GM21528 (cell line): Measurements from ENCODE around the gene TGM2.

Experiments
- ATAC-seq: cut with Tn5 transposase; IDR thresholded peaks from one replicate; pipeline ENCODE4 v1.9.1; 2021; ENCODE audit warnings: mild to moderate bottlenecking, moderate library complexity; ENCODE audit not compliant: unreplicated experiment, low FRiP score

Gene TGM2

DNA sequence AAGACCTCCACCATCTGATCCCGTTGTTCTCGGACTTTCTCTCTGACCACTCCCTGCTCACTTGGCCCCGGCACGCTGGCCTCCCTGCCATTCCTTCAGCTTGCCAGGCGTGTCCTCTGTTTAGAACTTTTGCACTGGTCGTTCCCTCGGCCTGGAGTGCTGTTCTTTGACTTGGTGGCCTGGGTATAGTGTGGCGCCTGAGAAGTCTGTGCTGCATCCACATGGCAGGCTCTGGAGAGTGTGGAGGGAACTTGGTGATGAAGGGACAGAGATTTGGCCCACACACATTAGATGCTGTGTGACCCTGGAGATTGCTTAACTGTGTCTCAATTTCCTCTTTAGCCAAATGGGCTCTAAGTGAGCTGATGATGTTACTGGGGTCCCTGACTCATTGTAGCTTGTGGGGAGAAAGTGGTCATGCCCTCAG is 13.0 kb upstream of the TGM2 start:
- ATAC-seq, result no peak

DNA sequence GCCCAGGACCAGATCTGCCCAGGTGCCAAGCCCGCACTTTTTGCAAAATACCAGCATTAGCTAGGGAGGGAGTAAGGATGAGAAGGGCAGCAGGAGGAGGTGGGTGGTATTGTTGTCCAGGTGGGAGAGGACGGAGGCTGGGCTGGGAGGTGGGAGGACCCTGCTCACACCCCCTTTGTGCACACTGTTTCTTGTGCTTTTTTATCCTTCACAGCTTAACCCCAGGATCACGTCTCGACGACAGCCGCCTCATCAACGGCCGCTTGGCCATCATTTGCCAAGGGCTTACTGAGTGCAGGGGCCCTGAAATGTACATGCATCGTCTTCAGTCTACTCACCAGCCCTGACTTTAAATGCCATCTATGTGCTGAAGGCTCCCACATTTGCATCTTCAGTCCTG is 12.1 kb upstream of the TGM2 start:
- no peak for ATAC-seq

DNA sequence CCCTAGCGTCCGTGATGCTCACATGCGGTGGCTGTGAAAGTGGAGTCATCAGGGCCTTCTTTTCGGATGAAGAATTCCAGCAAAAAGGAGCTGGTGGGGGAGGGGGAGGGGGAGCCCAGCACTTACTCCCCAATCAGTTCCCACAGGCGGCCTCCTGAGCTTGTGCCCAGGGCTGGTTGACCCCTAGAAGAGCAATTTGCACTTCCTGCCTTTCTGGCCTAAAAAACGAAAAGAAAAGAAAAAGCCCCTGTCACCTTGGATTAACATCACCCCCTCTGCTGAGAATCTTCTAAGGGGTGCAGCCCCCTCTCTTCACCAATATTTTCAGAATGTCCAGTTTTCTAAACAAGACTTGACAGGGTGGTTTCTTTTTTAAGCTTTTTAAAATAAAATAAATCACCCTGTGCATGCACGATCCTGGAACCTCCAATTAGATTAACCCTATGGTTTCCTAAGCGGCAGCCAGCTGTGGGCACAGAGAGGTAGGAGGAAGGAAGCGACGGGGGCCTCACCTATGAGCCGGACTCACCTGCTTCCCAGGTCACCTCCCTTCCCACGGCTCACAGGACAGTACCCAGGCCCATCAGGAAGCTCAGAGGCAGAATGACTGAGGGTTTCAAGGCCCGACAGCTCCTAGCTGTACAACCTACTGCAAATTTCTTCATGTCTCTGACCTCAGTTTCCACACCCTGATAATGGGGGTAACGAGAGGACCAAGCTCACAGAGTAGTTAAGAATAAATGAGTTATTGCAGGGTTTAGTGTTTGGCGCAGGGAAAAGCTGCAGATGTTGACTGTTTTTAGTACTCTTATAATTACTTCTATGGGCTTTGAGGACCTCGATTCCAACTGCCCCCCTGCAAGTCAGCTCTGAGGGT is 10.5 kb upstream of the TGM2 start:
- ATAC-seq, result no peak

DNA sequence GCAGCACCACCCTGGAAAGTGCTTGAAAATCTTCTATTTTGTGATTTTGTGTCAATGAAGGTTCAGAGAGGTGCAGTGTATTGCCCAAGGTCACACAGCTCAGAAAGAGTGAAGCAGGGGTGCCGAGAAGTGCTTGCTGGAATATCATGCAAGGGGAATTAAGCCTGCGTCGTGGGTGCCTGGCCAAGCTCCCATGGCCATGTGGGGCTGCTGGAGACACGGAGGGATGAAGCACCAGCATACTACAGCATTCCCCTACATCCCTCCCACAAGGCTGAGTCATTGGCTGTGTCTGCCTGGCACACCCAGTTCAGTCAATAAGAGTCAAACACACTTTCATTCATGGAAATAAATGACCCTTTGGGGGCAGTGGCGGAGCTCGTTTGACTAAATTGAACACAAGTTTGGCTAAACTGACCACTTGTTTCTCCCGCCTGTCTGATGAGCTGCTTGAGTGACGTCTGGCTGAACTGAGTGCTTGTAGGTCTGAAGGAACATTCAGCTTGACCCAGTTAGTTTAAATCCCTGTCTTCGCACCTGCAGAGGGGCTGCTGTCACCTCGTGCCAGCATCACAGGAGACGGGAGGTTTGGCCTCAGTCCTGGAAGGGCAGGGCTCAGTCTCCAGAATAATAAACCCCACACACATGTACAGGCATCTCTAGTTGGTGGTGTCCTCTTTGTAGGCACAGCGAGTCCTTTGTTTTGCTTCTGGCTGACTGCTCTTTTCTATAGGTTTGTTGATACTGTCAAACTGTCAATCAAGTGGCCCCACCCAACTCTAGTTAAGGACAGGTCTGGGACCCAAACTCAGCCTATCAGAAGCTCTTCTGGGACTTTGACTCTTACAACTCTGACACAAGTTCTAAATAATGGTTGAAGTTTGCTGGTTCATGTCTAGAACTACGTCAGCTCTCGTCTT is 8.4 kb upstream of the TGM2 start:
- no peak for ATAC-seq

DNA sequence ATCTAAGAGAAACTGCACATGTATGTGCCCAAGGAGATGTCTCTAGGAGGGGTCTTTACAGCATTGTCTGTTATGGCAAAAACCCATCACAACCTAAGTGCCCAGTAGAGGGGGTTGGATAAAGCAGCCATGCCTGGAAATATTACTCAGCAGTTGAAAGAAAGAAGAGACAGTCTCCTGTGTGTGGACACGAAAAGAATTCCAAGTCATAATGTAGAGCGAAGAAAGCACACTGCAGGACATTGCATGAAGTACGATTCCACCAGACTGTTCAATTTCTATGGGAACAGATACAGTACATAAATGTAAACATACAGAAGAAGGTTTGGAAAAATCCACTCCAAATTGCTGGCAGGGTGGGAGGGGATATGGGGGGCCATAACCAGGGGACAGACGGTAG is 7.3 kb upstream of the TGM2 start:
- no peak for ATAC-seq

DNA sequence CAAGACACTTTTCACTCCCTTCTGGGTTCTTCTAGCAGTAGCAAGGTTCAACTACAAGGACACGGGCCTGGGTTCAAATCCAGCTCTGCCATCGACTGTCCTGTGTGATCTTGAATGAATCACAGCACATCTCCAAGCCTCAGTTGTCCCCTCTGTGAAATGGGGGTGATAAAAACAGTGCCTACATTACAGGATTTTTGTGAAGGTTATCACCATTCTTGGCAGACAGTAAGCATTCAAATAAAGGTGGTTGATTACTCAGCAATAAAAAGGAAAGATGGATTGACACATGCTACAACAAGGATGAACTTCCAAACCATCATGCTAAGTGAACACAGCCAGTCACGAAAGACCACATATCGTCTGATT is 6.6 kb upstream of the TGM2 start:
- no peak for ATAC-seq

DNA sequence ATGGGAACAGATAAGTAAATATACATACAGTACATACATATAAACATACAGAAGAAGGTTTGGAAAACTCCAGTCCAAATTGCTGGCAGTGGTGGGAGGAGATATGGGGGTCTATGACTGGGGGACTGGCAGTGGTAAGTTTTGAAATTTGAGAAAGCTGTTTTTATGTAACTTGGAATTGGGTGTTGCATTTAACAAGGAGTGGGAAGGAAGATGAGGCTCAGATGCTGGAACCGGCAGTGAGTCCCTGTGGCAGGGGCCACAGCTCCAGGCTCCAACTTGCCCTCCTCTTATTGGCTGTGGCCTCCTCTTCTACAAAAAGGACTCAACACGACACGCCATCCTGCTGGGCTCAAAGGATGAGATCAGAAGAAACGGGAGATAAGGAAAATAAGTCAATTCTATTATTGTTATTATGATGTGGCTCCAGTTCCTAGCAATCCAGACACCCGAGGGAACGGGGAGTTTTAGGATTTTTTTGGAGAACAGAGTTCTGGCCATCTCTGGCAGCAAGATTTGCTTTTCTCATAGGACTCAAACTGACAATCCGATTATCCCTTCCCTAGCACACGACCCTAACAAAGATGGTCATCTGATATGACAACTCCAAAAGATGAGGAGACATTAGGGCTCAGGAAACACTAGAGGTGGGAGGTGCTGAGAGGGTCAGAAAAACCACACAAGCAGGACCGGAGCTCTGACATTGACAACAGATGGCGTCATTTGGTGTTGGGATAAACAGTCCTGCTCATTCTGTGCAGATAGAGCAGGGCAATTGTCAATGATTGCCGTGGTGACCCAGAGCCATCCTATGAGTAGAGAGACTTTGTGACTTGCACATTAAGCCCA is 6.0 kb upstream of the TGM2 start:
- ATAC-seq, result no peak

DNA sequence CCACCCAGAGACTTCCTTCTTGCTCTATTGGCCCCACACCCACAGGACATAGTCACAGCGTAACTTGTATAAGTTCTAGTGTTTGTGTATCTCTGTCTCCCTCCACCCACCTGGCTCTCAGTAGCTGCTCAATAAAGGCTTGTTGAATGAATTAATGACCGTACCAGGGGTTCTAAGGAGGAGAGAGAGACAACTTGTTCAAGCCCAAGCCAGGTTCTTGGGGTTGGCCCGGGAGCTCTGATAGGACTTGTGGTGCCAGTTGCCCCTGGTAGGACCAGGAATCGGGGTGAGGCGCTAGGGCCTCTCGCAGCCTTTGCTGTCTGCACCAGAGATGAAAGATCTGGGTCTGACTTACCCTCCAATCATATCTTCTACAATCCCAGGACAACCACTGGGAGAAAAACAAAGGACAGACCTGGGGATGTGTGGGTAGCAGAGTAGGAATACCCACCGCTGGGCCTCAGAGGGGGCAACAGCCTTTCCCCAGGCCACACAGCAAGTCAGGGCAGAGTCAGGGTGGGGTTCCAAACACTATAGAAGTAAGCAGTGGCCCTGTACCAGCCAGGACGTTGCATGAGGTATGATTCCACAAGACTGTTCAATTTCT is 5.3 kb upstream of the TGM2 start:
- ATAC-seq, result no peak

DNA sequence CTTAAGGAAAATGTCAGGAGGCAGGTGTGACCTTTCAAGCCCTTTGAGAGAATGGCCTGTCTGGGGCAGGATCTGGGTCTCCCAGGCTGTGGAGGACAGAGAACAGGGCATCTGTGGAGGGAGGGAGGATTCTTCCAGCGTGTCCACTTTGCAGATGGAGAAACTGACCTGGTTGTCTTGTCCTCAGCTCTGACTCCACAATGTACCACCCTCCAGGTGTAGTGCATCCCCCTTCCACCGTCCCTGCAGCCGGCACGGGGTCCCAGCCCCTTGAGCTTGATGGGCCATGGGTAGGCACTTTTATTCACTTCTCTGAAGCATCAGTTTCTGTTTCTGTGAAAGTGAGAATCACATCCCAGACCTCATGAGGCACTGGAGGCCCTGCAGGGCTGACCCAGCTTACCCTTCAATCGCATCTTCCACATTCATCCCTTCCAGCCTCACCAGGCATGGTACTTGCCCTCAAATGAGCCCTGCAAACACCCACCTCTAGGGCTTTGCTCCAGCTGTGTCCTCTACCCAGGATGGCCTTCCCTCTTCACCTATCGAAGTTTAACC is 4.6 kb upstream of the TGM2 start:
- no peak for ATAC-seq

DNA sequence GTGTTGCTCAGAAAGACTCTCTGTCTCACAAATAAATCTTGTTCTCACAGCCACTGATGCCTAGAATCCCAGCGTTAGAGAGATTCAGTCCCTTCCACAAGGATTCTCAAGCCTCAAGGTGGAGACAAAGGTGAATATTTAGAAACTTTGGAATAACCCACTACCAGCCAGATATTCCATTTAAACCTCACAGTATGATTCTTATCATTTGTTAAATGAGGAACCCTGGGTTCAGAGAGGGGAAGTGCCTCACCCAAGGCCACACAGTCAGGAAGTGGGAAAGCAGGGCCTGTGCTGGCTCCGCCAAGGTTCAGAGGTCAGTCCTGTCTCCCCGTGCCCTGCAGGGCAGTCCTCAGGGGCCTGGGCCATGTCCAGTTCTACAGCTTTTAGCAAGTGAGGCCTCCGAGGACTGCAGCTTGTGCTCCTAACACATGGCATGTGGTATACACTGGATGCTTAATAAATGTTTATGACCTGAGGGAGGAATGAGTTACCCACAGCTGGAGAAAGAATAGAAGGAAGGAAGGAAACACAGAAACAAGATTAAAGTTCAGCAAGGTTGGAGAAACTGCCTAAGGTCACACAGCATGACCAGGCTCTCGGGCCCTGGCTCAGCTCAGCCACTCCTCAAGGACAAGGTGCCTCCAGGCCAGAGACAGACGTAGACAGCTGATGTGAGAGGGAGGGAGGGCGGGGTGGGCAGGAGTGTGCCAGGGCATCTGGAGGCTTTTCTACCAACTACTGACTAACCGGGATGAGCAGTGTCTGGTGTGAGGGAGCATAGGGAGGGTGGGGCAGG is 3.9 kb upstream of the TGM2 start:
- ATAC-seq, result no peak

DNA sequence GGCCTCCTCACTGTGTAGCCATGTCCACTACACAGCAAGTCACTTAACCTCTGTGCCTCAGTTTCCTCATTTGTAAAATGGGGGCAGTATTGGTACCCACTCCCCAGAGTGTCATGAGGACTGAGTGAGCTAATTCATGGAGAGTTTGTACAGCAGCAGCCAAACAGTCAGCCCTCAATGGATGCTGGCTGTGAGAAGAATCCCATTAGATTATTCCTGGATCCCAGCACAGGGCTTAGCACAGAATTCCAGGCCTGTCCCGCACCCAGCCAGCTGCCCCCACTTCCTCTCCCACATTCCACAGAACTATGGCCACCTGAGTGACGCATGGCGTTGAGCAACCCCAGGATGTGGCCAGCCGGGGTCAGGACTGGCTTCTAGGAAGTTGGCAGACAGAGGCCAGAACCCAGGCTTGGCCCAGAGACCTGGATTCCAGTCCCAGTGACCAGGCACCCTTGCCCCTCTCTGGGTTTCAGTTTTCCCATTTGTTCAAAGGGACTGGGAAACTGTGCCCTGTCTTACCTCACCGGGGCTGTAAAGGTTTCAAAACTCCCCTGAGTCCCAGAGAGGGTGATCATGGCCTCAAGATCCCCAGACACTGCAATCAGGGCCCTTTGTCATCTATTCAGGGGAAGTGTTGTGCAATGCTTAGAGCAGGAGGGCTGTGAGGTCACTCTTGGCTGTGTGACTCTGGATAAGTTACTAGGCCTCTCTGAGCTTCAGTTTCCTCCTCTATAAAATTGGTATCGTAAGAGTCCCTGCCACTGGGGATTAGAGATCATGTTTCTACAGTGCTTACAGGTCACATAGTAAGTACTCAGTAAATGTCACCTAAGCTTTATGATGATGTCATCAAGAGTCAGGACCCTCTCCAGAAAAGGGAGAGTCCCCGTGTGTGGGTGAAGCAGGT is 3.0 kb upstream of the TGM2 start:
- no peak for ATAC-seq

DNA sequence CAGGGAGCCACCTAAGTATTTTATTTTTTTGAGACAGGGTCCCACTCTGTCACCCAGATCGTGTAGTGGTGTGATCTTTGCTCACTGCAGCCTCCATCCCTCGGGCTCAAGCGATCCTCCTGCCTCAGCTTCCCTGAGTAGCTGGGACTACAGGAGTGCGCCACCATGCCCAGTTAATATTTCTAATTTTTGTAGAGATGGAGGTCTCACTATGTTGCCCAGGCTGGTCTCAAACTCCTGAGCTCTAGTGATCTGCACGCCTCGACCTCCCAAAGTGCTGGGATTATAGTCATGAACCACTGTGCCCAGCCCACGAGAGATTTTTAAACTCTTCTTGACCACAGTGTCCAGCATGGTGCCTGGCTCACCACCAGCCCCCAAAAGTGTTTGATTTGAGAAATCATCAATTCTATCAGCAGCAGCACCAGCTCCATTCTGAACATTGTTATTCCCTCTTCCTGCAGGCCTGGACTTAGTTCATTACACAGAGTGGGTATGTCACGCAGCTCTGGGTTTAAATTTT is 2.3 kb upstream of the TGM2 start:
- ATAC-seq, result no peak

DNA sequence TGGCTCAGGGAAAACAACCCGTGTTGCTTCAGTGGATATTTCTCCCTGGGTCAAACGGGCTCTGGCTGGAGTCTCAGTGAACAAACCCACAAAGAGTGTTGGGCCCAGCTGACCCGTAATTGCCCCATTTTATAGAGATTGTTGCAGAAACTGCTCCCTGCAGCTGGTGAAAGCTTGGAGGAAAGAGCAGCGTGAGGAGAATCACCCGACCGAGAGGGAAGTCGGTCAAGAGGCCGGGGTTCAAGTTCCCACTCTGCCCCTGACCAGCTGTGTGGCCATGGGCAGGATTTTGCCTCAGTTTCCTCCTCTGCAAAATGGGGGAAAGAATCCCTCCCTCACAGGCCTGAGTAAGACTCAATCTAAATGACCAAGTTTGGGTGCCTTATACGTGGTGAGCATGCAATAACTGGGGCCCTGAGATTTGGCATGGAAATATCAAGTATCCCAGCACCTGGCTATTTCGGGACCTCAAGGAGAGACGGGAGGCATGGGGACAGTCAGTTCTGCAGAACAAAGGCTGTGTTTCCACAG is 1.7 kb upstream of the TGM2 start:
- ATAC-seq, result no peak

DNA sequence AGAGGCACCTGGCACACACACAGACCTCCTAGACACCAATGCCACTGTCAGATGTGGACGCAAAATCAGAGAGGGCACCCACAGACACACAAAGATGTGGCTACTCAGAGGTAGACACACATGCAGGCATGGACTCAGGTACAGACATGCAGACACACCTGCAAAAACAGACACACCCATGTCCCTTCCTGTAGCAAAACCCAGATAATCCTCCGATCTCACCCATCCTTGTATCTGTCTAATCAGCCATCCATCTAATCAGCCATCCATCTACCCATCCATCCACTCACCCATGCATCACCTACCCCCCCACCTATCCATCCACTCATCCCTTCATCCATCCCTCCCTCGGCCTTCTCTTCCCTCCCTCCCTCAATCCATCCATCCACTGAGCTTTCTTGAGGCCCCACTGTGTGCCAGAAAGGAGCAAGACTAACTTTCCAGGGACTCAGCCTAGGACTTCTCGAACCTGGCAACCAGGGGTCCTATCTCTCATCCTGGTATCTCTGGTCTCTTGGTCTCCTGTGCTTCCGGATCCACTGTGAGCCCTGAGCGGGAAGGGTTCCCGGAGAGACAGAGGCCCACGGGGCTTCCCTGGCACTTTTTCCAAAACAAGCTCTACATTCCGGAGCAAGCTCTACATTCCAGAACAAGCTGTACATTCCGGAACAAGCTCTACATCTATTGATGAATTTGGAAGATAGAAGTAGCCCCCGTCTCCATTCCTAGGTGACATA is 1.1 kb upstream of the TGM2 start:
- no peak for ATAC-seq

DNA sequence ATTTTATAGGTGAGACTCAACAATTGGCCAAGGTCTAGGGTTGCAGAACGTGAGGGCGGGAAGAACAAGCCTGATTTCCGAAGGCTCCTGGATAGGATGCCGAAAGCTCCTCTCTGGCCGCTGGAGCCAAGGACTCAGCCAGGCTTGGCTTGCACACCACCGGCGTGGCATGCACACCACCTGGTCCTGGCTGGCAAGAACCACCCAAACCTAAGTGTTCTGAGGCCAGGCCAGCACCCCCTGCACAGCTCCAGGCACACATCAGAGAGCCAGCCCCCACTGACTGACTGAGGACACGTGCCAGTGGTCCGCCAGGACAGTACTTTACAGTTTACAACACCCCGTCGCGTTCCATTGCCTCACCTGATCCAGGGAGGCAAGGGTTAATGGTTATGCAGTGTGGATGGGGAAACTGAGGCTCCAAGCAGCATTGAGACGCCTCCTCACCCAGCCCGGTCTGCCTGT is 414 bp downstream of the TGM2 start:
- no peak for ATAC-seq

DNA sequence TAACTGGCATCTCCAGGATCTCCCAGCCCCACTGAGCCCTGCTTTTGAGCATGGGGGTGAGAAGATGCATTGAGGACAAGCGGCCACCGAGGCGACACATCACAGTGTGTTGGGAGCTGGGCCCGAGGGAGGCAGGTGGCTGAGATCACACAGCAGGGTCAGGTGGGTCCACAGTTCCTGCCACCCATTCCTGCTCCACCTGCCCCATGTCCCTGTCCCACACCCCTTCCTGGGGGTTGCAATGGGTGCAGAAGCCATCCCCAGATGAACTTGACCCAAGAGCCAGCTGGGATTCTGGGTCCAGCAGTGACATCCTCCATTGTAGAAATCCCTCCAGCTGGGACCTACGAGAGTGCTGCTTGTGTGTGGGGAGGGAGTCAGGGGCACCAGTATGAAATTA is 1.0 kb downstream of the TGM2 start:
- no peak for ATAC-seq
